ENCODE measurements around the gene CEP170. TPM values are rescaled to one million over a fixed set of nuclear protein-coding genes. Genes with fewer than 3 reads are reported as not detected.
"Not testable (repeated sequence)": the region's sequence is repeated elsewhere in the genome, so short reads cannot be mapped to it uniquely, and the experiment has no call there.

CEP170 gene
- polyA plus RNA-seq, 1 donor (not counting 4 experiments of a cell fraction or from before 2014, with no cell fraction given): 40.5 TPM

DNA sequence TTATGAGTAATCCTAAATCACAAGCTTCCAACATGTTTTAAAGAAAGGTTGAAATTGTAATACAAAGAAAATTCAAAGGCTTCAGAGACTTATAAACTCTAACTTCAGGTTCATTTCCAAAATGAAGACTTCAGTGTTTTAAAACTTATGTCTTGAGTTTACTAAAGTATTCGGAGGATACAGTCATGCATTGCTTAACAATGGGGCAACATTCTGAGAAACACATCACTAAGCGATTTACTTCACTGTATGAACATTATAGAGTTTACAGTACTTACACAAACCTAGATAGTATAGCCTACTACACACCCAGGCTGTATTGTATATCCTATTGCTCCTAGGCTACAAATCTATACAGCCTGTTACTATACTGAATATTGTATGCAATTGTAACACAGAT, 38.3 kb downstream of the CEP170 start:
- H3K9me1 ChIP-seq (ENCODE audit: control insufficient read depth, extremely low read depth, insufficient read depth, low read length): no peaks in the 10 kb centered on the region
- H3K4me3 ChIP-seq (ENCODE audit: control insufficient read depth in 2 of 3, extremely low read depth in 1 of 3, insufficient read depth in 2 of 3, low read depth in 1 of 3, low read length in 3 of 3): no peak overlapping the region
- H2AFZ ChIP-seq (ENCODE audit: control insufficient read depth, low read length): no peak overlapping the region
- no peak overlapping the region for H3K9ac ChIP-seq (ENCODE audit: control insufficient read depth, extremely low read depth, insufficient read depth, low read length)
- no peak for FAIRE-seq
- TF ChIP-seq EZH2 (IDR thresholded peaks at IDR 0.05; ENCODE audit: low read length): no peak
- TF ChIP-seq, protein P1, sequence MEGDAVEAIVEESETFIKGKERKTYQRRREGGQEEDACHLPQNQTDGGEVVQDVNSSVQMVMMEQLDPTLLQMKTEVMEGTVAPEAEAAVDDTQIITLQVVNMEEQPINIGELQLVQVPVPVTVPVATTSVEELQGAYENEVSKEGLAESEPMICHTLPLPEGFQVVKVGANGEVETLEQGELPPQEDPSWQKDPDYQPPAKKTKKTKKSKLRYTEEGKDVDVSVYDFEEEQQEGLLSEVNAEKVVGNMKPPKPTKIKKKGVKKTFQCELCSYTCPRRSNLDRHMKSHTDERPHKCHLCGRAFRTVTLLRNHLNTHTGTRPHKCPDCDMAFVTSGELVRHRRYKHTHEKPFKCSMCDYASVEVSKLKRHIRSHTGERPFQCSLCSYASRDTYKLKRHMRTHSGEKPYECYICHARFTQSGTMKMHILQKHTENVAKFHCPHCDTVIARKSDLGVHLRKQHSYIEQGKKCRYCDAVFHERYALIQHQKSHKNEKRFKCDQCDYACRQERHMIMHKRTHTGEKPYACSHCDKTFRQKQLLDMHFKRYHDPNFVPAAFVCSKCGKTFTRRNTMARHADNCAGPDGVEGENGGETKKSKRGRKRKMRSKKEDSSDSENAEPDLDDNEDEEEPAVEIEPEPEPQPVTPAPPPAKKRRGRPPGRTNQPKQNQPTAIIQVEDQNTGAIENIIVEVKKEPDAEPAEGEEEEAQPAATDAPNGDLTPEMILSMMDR (optimal IDR thresholded peaks at IDR 0.05 in 1 of 3, IDR thresholded peaks at IDR 0.05 in 1 of 3, conservative IDR thresholded peaks at IDR 0.05 in 1 of 3; ENCODE audit: extremely low read depth in 1 of 3, insufficient read depth in 2 of 3, low read length in 3 of 3): no peak
- no peaks in the 10 kb centered on the region for H3K9me3 ChIP-seq (ENCODE audit: control insufficient read depth, low read depth, low read length)
- H3K27ac ChIP-seq (ENCODE audit: control insufficient read depth, insufficient read depth, low read length): no peak overlapping the region
- DNase-seq (ENCODE audit: low read depth, low spot score): no peak
- H3K27me3 ChIP-seq (ENCODE audit: control insufficient read depth, extremely low read depth, insufficient read depth, low read length): no peaks in the 10 kb centered on the region
- peaks cover 7% of the 10 kb centered on the region for H3K79me2 ChIP-seq (ENCODE audit: control insufficient read depth, insufficient read depth, low read length)
- H3K4me1 ChIP-seq (ENCODE audit: control insufficient read depth, extremely low read depth, insufficient read depth, low read length): no peaks in the 10 kb centered on the region
- H3K4me2 ChIP-seq (ENCODE audit: control insufficient read depth, extremely low read depth, insufficient read depth, low read depth, low read length): no peak overlapping the region
- dilution Hi-C loops (cut with MboI; ENCODE audit: extremely low pct_ligation_motif_present, low sequenced_read_pairs): no loop called here
- H3K36me3 ChIP-seq (ENCODE audit: control insufficient read depth in 2 of 2, extremely low read depth in 1 of 2, insufficient read depth in 2 of 2, low read length in 2 of 2): peaks cover 1 to 4% of the 10 kb centered on the region in 2 experiments
- H4K20me1 ChIP-seq (ENCODE audit: control insufficient read depth, extremely low read depth, insufficient read depth, low read length): no peaks in the 10 kb centered on the region

DNA sequence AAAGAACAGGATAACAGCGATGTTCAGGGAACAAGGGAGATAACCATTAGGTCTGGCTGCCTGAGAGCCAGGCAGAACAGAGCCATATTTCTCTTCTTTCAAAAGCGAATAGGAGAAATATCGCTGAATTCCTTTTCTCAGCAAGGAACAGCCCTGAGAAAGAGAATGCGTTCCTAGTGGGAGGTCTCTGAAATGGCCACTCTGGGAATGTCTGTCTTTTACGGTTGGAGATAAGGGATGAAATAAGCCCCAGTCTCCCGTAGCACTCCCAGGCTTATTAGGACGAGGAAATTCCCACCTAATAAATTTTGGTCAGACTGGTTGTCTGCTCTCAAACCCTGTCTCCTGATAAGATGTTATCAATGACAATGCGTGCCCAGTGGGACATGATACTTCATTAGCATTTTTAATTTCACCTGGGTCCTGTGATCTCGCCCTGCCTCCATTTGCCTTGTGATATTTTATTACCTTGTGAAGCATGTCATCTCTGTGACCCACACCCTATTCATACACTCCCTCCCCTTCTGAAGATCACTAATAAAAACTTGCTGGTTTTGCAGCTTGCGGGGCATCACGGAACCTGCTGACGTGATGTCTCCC, 39.7 kb downstream of the CEP170 start:
- H3K9me1 ChIP-seq (ENCODE audit: control insufficient read depth, extremely low read depth, insufficient read depth, low read length); H3K9me3 ChIP-seq (ENCODE audit: control insufficient read depth, low read depth, low read length); dilution Hi-C loops (cut with MboI; ENCODE audit: extremely low pct_ligation_motif_present, low sequenced_read_pairs); H3K4me3 ChIP-seq (ENCODE audit: control insufficient read depth in 2 of 3, extremely low read depth in 1 of 3, insufficient read depth in 2 of 3, low read depth in 1 of 3, low read length in 3 of 3); H3K4me1 ChIP-seq (ENCODE audit: control insufficient read depth, extremely low read depth, insufficient read depth, low read length); H3K27ac ChIP-seq (ENCODE audit: control insufficient read depth, insufficient read depth, low read length); FAIRE-seq; H3K36me3 ChIP-seq (ENCODE audit: control insufficient read depth in 2 of 2, extremely low read depth in 1 of 2, insufficient read depth in 2 of 2, low read length in 2 of 2); H4K20me1 ChIP-seq (ENCODE audit: control insufficient read depth, extremely low read depth, insufficient read depth, low read length); H3K4me2 ChIP-seq (ENCODE audit: control insufficient read depth, extremely low read depth, insufficient read depth, low read depth, low read length); H3K9ac ChIP-seq (ENCODE audit: control insufficient read depth, extremely low read depth, insufficient read depth, low read length); DNase-seq (ENCODE audit: low read depth, low spot score); H2AFZ ChIP-seq (ENCODE audit: control insufficient read depth, low read length); H3K79me2 ChIP-seq (ENCODE audit: control insufficient read depth, insufficient read depth, low read length); H3K27me3 ChIP-seq (ENCODE audit: control insufficient read depth, extremely low read depth, insufficient read depth, low read length): not testable (repeated sequence)

All from keratinocyte (primary cell).